Large intestine (tissue), 1 donor: Measurements from ENCODE around the gene SHC1. TPM values are rescaled to one million over a fixed set of nuclear protein-coding genes. Genes with fewer than 3 reads are reported as not detected.

Experiments used
- polyA plus RNA-seq: library from polyadenylated mRNA; unstranded; fragments of 120-200 nt; gene quantifications from one replicate; pipeline ENCODE4 v1.2.1, GENCODE V29; 2013

Gene SHC1
- polyA plus RNA-seq, 1 donor: 76.4 TPM

Other genes starting within 250 kb of the SHC1 start
- 4.7 TPM for gene KCNN3, start 100.5 kb downstream of the SHC1 start, polyA plus RNA-seq
- gene PMVK, start 34.0 kb downstream of the SHC1 start, polyA plus RNA-seq: 40.4 TPM
- 78.8 TPM for gene PBXIP1, start 14.6 kb downstream of the SHC1 start, polyA plus RNA-seq
- gene PYGO2, start 9.0 kb downstream of the SHC1 start, polyA plus RNA-seq: 32.0 TPM
- gene CKS1B, start 3.9 kb upstream of the SHC1 start, polyA plus RNA-seq: 65.6 TPM
- gene FLAD1, start 12.6 kb upstream of the SHC1 start, polyA plus RNA-seq: 28.0 TPM
- gene LENEP, start 22.8 kb upstream of the SHC1 start, polyA plus RNA-seq: 0.33 TPM
- 45.1 TPM for gene ZBTB7B, start 32.1 kb upstream of the SHC1 start, polyA plus RNA-seq
- gene DCST2, start 63.0 kb upstream of the SHC1 start, polyA plus RNA-seq: 4.1 TPM
- gene DCST1, start 63.1 kb upstream of the SHC1 start, polyA plus RNA-seq: 0.88 TPM
- gene ADAM15, start 80.6 kb upstream of the SHC1 start, polyA plus RNA-seq: 38.6 TPM
- gene EFNA4, start 93.0 kb upstream of the SHC1 start, polyA plus RNA-seq: 36.0 TPM
- gene EFNA3, start 108.1 kb upstream of the SHC1 start, polyA plus RNA-seq: 9.6 TPM
- 96.1 TPM for gene EFNA1, start 157.1 kb upstream of the SHC1 start, polyA plus RNA-seq
- 57.4 TPM for gene SLC50A1, start 165.1 kb upstream of the SHC1 start, polyA plus RNA-seq
- 59.1 TPM for gene DPM3, start 169.8 kb upstream of the SHC1 start, polyA plus RNA-seq
- gene KRTCAP2, start 202.6 kb upstream of the SHC1 start, polyA plus RNA-seq: 142 TPM
- gene TRIM46, start 203.1 kb upstream of the SHC1 start, polyA plus RNA-seq: 2.9 TPM
- 40.9 TPM for gene THBS3, start 237.2 kb upstream of the SHC1 start, polyA plus RNA-seq
- 38.6 TPM for gene MTX1, start 237.9 kb upstream of the SHC1 start, polyA plus RNA-seq